Esophagus squamous epithelium (tissue), 5 donors: ENCODE data around the gene MAGI1. TPM values are rescaled to one million over a fixed set of nuclear protein-coding genes. Genes with fewer than 3 reads are reported as not detected.

Experiments
- DNase-seq: peaks from one replicate; lab custom pipeline; 2025; lab: John Stamatoyannopoulos, UW
- H3K27ac ChIP-seq, 4 donors: fragments of 200-600 bp; sonication (generic); one replicate each; pipeline ENCODE4 v1.5.1; 2016 to 2019; ENCODE audit warnings: mild to moderate bottlenecking in 1 of 4
- H3K27me3 ChIP-seq, 4 donors: fragments of 200-600 bp; sonication (generic); 1 replicate in 3 of 4; 2 replicates in 1 of 4; pipeline versions ENCODE4 v1.5.1 to v1.6.0; 2017 to 2021; ENCODE audit warnings: antibody characterized with exemption in 1 of 4
- H3K36me3 ChIP-seq, 3 donors: fragments of 200-600 bp; sonication (generic); one replicate each; pipeline ENCODE4 v1.5.1; 2016 to 2019
- H3K4me1 ChIP-seq, 3 donors: fragments of 200-600 bp; sonication (generic); one replicate each; pipeline ENCODE4 v1.5.1; 2017 to 2019
- H3K4me3 ChIP-seq, 4 donors: fragments of 200-600 bp; sonication (generic); 1 replicate in 3 of 4; 2 replicates in 1 of 4; pipeline ENCODE4 v1.5.1; 2016 to 2019; ENCODE audit warnings: mild to moderate bottlenecking in 2 of 4, moderate library complexity in 1 of 4
- H3K9me3 ChIP-seq, 3 donors: fragments of 200-600 bp; sonication (generic); one replicate each; pipeline ENCODE4 v1.5.1; 2016 to 2019
- CTCF ChIP-seq, 6 experiments: fragments of 450-650 bp in 4 of 6; fragments of 200-600 bp in 2 of 6; sonication (generic) in 2 of 6; IDR thresholded peaks; one replicate each; pipeline ENCODE4 v1.5.1; 2016 to 2019; ENCODE audit warnings: antibody characterized with exemption in 6 of 6, mild to moderate bottlenecking in 4 of 6, moderate library complexity in 4 of 6
- POLR2A ChIP-seq, 4 donors: fragments of 450-650 bp; IDR thresholded peaks; one replicate each; pipeline ENCODE4 v1.6.1; 2017; ENCODE audit warnings: antibody characterized with exemption in 4 of 4, mild to moderate bottlenecking in 4 of 4, moderate library complexity in 3 of 4
- WGBS, 2 donors: methylation state at CpG; one replicate each; pipeline ENCODE4 v1.1.5; 2018; 5-methylcytosine and 5-hydroxymethylcytosine counted together
- intact Hi-C: fragments of 100-400 bp; cut with DNase I; formaldehyde crosslinking; loops from one replicate; pipeline ENCODE4 v1.15.0; 2022
- total RNA-seq, 4 donors: library from RNA; depleted of rRNA; stranded (reverse); fragments of >200 nt; gene quantifications; one replicate each; pipeline ENCODE4 v1.1.0, GENCODE V29; 2016
- donor health status: DM: yes; HTN: yes; CAD: no.

Gene MAGI1
- total RNA-seq, 4 donors from 2014 or later: 12.0 to 28.2 (median 21.1) TPM

GRCh38 chr3:65978116-65978515, 60.6 kb downstream of the MAGI1 start:
- Histone ChIP-seq H3K9me3 (no peaks in the 10 kb centered on the region), H3K4me1 (peaks cover 7 to 15% (median 8%) of the 10 kb centered on the region in 3 donors), H3K27ac (no peak overlapping the region), H3K36me3 (no peaks in the 10 kb centered on the region), H3K4me3 (no peak overlapping the region), H3K27me3 (no peaks in the 10 kb centered on the region)
- no peak for DNase-seq
- intact Hi-C loops: no loop called here
- TF ChIP-seq POLR2A (IDR thresholded peaks at IDR 0.05) (no peak), CTCF (IDR thresholded peaks at IDR 0.05) (no peak)

- TF ChIP-seq POLR2A (IDR thresholded peaks at IDR 0.05) (no peak), CTCF (IDR thresholded peaks at IDR 0.05) (no peak)
- Histone ChIP-seq H3K36me3 (no peaks in the 10 kb centered on the region), H3K4me3 (no peak overlapping the region), H3K27ac (no peak overlapping the region), H3K9me3 (no peaks in the 10 kb centered on the region), H3K27me3 (no peaks in the 10 kb centered on the region), H3K4me1 (peaks cover 6 to 11% (median 7%) of the 10 kb centered on the region in 3 donors)
- WGBS, 2 donors: 65 to 84% methylated on average over 3 of the region's 3 CpGs
- intact Hi-C loops: no loop called here
- DNase-seq: no peak
Observed at GRCh38 chr3:65975032-65975431, 63.7 kb downstream of the MAGI1 start.

DNA sequence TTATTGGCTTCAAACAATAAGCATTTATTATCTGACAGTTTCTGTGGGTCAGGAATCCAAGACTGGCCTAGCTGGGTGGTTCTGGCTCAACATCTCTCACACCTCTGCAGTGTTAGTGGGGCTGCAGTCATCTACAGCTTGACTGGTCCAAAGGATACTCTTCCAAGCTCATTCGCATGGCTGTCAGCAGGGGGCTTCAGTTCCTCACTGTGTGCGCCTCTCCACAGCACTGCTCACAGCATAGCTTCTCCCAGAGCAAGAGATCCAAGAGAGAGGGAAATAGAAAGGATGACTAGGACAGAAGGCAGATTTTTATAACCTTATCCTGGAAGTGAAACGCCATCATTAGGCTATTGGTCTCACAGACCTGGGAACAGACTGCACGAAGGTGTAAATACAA, 64.2 kb downstream of the MAGI1 start:
- 92 to 93% methylated on average over 4 of the region's 4 CpGs for WGBS, 2 donors
- DNase-seq: no peak
- no peaks in the 10 kb centered on the region for H3K36me3 ChIP-seq
- no peaks in the 10 kb centered on the region for H3K9me3 ChIP-seq
- no peaks in the 10 kb centered on the region for H3K27me3 ChIP-seq
- H3K27ac ChIP-seq: no peak overlapping the region
- H3K4me1 ChIP-seq: peaks cover under 1 to 5% (median 1%) of the 10 kb centered on the region in 3 donors
- intact Hi-C loops: no loop called here
- H3K4me3 ChIP-seq: no peak overlapping the region
- TF ChIP-seq CTCF (IDR thresholded peaks at IDR 0.05): no peak
- TF ChIP-seq POLR2A (IDR thresholded peaks at IDR 0.05): no peak

DNA sequence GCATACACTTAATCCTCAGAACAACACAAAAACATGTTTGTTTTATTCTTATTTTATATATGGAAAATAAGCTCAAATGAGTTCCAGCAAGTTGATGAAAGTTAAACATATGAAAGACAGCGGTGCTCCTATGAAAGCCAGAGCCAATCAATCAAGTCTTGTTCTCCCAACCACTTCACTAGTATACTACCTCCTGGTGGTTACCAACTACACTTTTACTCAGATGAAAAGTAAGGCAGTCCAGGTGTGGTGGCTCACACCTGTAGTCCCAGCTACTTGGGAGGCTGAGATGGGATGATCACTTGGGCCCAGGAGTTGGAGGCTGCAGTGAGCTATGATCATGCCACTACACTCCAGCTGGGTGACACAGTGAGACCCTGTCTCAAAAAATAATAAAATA, 66.0 kb downstream of the MAGI1 start:
- no peaks in the 10 kb centered on the region for H3K4me1 ChIP-seq
- intact Hi-C loops: no loop called here
- TF ChIP-seq CTCF (IDR thresholded peaks at IDR 0.05) (no peak), POLR2A (IDR thresholded peaks at IDR 0.05) (no peak)
- no peaks in the 10 kb centered on the region for H3K36me3 ChIP-seq
- no peak overlapping the region for H3K27ac ChIP-seq
- 94 to 100% methylated on average over 1 of the region's 1 CpG for WGBS, 2 donors
- H3K4me3 ChIP-seq: no peak overlapping the region
- no peaks in the 10 kb centered on the region for H3K9me3 ChIP-seq
- DNase-seq: no peak
- H3K27me3 ChIP-seq: no peaks in the 10 kb centered on the region

- Histone ChIP-seq H3K27me3 (no peaks in the 10 kb centered on the region), H3K4me1 (no peaks in the 10 kb centered on the region), H3K36me3 (no peaks in the 10 kb centered on the region), H3K9me3 (no peaks in the 10 kb centered on the region), H3K4me3 (no peak overlapping the region), H3K27ac (no peak overlapping the region)
- DNase-seq: no peak
- no peak for TF ChIP-seq CTCF (IDR thresholded peaks at IDR 0.05)
- no peak for TF ChIP-seq POLR2A (IDR thresholded peaks at IDR 0.05)
- 36 to 60% methylated on average over 7 of the region's 7 CpGs for WGBS, 2 donors
- intact Hi-C loops: no loop called here
Observed at GRCh38 chr3:65971293-65972252, 67.1 kb downstream of the MAGI1 start.
